ENCODE data around the gene TLN1.

TLN1 gene

DNA sequence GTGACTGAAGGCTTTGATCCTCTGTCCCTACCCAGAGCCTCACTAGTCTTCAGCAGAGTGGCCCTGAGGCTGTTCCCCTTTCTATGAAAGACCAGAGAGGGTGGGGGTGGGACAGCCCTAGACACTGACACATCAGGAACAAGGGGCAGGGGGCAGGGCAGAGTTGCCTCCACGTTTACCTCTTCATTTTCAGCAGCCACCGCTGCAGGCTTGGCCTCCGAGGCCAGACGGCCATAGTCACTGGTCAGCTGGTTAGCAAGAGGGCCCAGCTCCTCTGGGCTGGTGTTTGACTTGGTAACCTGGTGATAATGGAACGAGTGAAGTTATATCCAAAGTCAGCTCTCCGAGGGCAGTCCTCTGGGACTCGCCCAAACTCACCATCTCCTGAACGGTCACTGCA, 26.6 kb downstream of the TLN1 start:
- FAIRE-seq, result no peak

GRCh38 chr9:35703906-35704672, 27.9 kb downstream of the TLN1 start:
- FAIRE-seq, result no peak

GRCh38 chr9:35702696-35703095, 29.3 kb downstream of the TLN1 start:
- FAIRE-seq, result no peak

DNA sequence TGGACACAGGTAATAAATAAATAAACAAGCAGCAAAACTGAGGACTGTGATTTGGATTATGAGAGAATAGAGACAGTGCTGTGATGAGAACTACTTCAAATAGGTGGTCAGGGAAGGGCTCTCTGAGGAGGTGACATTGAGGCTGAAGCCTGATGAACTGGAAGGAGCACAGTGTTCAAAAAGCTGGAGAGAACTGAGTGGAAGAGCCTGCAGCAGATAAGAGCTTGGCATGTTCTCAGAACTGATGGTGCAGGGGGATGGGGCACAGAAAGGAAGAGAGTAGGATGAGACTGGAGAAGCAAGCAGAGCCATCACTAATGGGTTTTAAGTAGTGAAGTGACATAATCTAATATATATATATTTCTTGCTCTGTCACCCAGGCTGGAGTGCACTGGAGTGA, 31.1 kb downstream of the TLN1 start:
- no peak for FAIRE-seq

DNA sequence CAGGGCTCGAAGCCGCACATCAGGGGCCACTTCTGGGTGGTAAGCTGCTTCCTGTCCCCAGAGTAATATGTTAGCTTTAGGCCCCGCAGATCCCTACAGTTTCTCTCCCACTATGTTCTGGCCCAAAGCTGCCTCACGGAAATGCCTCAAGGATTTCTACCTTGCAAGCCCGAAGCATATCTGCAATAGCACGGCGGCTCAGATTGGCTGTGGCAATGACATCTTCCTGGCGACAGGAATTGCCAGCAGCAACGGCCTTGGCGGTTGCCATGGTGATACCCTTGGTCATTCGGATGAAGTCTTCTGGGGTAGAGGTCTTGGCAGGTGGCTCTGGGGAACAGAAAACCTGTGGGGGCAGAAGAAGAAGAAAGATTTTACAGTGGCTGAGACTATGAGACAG, 32.0 kb downstream of the TLN1 start:
- no peak for FAIRE-seq

DNA sequence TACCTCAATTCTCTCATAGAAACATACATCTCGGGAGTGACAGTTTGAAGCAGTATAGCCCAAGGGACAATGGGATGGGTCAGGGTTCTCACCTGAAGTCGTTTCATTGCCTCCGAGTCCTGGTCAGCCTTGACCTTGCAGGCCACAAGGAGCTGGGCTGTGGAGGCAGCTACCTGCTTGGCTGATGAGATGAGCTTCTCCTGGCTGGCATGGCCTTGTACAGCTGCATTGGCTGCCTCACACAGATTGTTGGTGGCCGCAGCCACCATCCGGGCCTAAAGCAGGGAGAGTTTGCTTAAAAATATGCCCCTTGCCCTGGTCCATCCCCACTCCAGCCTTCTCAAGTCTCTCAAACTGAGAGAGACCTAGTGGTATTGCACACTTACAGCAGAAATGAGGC, 33.8 kb downstream of the TLN1 start:
- FAIRE-seq, result no peak

DNA sequence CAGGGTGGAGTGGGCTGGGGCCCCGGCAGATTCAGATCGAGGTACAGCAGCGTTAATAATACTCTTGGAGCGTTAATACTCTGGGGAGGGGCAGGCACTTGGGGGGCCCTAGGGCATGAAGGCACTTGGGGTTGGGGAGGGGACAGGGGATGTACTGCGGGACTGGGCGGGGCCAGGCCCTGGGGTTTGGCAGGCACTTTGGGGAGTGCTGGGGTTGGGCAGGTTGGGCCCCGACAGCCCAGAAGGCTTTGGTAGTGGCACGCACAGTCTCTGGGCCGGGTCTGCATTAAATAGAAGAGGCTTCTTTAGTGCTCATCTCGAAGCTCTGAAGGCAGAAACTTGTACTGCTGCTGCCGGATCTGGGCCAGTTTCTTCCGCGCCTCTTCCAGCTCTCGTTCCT, 34.5 kb downstream of the TLN1 start:
- FAIRE-seq, result no peak

DNA sequence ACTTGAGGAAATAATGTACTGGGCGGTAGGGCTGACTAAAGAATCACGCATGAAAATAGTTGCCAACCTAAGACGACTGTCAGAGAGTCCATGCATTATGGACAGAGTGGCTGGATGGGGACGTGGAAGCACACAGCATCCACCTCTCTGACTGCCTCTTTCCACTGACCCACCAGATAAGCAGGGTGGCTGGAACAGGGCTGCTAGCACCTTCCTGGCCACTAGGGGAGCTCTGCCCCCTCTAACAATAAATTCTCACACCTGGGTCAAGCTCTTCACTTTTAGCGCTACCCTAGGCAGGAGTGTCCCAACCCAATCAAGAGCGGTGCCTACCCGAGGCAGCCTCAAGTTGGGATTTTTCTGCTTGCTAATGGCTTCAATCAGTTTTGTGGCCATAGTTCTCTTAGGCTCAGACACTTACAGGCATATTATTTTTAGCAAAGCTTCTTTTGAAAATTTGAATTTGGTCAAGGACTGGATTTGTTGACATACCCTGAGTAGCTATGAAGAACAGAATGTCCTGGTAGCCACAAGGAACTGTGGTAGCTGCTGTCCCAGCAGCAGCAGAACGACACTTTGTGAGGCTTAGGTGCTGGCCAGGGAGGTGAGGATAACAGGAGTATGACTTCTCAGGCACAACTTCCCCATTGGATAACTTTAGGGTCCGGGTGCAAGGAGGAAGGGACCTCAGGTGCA, 35.3 kb downstream of the TLN1 start:
- no peak for FAIRE-seq

GRCh38 chr9:35695943-35696401, 36.0 kb downstream of the TLN1 start:
- FAIRE-seq, result no peak

DNA sequence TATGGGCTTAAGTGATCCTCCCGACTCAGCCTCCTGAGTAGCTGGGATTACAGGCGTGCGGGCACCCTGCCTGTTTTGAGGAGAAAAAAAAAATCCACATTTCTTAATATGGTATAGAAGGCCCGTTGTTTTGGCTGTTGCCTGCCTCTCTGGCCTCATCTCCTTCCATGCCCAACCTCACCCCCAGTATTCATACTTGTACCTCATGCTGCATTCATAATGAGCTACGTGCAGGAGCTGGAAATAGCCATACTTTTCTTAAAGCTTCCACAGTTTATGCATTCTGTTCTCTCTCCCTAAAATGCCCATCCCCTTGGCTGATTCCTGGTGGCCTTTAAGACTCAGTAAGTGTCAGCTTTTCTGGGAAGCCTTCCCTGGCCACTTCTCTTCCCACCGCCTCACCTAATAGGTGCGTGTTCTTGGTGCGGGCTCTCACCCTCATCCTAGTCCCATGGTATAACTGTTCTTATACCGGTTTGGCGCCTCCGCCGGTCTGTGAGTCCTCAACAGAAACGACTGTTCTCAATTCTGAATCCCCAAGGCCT, 40.2 kb downstream of the TLN1 start:
- FAIRE-seq, result no peak

GRCh38 chr9:35691334-35691650, 40.7 kb downstream of the TLN1 start:
- no peak for FAIRE-seq

DNA sequence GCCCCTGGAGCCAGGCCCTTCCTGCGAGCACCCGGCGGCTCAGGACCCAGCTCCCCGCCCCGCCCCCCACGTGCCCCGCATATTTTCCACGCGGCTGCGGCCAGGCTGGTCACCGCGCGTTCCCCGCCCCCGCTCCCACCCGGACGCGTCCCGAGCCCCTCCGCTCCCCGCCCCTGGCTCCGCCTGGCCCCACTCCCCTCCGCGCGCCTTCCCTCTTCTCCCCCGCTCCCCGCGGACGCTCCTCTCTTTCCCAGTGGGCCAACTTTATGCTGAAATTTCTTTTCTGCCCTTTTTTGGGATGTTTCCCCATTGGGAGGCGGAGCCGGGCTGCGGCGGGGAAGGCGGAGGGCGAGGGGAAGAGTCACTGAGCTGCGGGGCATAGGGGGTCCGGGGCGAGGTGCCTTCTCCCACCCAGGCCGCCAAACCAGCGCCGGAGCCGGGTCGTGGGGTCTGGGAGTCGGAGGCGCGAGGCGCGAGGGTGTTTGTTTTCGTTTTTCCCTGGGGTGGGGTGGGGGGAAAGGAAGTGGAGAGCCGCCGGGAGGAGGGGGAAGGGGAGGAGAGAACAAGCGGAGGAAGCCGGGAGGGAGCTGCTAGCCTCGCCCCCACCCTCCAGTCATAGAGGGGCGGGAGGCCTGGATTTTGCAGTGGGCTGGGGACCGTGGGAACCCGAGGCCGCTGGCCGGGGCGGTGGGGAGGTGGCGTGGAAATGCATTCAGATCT, 41.2 kb downstream of the TLN1 start:
- no peak for FAIRE-seq

GRCh38 chr9:35690294-35690613, 41.7 kb downstream of the TLN1 start:
- no peak for FAIRE-seq

- no peak for FAIRE-seq
These were observed 42.3 kb downstream of the TLN1 start, which contains the start of gene TPM2 for GRCh38 chr9:35689542-35690293. TPM2 (minus strand) TSS chr9:35689925; CDS start chr9:35689817, 108 bp downstream.

- FAIRE-seq, result no peak
These were observed 43.1 kb downstream of the TLN1 start for GRCh38 chr9:35688558-35689541.

DNA sequence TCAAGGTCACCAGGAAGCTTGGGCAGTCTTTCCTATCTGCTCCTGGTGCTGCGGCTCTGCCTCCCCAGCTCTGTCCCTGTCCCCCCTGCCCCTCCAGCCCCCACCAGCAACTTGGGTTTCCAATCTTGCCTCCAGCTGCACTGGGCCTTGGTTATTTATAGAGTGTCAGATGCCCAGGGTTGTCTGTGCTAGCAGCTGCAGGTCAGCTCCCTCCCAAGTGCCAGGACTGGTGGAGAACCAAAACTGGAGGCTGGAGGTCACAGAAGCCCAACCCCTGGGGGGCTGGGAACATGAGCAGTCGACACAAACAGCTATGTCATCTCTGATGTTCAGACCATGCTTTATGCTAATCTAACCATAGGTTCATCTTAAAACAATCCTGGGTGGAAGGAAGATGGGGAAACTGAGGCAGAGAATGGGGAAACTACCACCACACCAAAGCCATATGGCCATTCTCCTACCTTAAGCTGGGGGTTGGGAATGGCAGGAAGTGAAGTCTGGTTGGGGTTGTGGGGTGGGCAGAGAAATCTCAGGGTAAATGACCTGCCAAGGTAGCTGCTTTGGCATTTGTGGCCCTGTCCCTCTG, 43.9 kb downstream of the TLN1 start:
- no peak for FAIRE-seq

DNA sequence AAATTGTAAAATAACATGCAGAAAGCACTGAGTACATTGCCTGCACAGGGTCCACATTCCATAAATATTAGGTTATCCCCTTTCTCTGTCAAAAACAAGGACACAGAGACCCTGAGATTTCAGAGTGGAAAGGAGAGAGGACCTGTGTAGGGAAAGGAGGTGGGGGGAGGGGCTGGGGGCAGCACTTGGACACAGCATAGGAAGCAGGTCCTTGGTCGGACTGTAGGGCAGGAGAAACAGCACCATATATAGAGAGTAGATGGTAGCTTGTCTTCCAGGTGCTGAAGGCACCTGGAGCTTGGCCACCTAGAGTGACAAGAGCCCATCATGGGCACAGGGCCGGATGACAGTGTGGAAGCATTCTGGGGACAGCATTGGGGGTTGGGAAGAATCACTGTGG, 44.7 kb downstream of the TLN1 start:
- FAIRE-seq, result no peak

DNA sequence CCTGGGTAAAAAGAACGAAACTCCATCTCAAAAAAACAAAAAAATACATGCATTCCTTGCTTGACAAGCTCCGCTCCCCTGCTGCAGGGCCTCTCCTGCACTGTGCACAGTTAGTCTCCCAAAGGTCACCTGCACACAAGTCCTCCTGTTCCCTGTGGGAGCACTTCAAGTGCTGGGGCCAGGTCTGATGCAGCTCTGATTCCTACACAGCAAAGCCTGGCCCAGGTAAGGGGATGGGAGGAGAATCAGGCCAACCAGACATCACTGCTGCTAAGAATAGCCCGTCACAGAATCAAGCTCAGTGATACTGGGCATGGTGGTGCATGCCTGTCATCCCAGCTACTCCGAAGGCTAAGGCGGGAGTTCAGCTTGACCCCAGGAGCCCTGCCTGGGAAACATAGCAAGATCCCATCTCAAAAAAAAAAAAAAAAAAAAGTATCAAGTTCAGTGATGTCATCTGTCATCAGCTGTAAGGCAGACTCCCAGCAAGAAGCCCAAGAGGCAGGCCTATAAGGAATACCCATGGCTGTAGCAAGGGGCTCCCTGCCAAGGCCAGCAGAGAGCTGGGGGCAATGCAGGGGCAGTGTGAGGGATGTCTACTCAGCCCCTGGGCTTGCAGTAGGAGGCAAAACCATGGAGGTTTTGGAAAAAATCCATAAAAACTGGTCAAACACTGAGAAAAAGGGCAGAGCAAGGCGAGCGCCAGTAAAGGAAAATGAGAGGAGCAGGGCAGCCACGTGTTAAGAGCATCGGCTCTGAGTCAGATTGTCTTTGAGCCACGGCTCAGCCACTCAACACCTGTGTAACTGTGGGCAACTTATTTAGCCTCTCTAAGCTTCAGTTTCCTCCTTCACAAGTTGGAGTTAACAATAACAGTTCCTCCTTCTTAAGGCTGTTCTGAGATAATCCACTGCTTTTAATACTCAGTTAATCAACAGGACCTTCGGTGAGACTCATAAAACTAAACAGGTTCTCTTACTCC, 45.5 kb downstream of the TLN1 start:
- FAIRE-seq, result no peak

- no peak for FAIRE-seq
These were observed 46.5 kb downstream of the TLN1 start for GRCh38 chr9:35685506-35685905.

- FAIRE-seq, result no peak
These were observed 47.1 kb downstream of the TLN1 start for GRCh38 chr9:35684921-35685320.
